Suprapubic skin (tissue), 3 donors: ENCODE results near the gene ITGA5.

ENCODE experiments used
- EP300 ChIP-seq: sonication (generic); formaldehyde crosslinking; IDR thresholded peaks from one replicate; pipeline ENCODE4 v1.6.1; 2017; ENCODE audit warnings: antibody characterized with exemption
- TF ChIP-seq, protein P1 (sequence below), 2 donors: fragments of 200-600 bp in 1 of 2; fragments of 450-650 bp in 1 of 2; sonication (generic) in 1 of 2; IDR thresholded peaks; one replicate each; pipeline ENCODE4 v1.5.1; 2016 to 2019; ENCODE audit warnings: antibody characterized with exemption in 2 of 2, mild to moderate bottlenecking in 1 of 2, moderate library complexity in 1 of 2

DNA sequence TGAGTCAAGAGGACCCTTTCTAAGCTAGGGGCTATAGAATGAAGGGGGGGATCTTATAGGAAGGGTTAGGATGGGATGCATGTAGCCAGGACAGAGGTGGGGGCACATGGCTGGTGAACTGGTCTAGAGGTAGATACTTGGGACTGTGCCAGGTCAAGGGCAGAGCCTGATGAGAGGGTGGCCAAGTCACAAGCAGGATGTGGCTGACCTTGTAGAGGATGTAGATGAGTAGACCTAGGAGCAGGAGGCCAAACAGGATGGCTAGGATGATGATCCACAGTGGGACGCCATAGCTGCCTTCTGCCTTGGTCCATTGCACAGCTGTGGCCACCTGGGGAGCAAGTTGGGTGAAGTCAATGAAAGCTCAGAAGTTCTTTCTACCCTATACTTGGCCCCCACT is 21.9 kb downstream of the ITGA5 start:
- TF ChIP-seq, protein P1, sequence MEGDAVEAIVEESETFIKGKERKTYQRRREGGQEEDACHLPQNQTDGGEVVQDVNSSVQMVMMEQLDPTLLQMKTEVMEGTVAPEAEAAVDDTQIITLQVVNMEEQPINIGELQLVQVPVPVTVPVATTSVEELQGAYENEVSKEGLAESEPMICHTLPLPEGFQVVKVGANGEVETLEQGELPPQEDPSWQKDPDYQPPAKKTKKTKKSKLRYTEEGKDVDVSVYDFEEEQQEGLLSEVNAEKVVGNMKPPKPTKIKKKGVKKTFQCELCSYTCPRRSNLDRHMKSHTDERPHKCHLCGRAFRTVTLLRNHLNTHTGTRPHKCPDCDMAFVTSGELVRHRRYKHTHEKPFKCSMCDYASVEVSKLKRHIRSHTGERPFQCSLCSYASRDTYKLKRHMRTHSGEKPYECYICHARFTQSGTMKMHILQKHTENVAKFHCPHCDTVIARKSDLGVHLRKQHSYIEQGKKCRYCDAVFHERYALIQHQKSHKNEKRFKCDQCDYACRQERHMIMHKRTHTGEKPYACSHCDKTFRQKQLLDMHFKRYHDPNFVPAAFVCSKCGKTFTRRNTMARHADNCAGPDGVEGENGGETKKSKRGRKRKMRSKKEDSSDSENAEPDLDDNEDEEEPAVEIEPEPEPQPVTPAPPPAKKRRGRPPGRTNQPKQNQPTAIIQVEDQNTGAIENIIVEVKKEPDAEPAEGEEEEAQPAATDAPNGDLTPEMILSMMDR (IDR thresholded peaks at IDR 0.05) = no peak
- TF ChIP-seq EP300 = no peak
